AG09319 (cell line): ENCODE results near the gene VIL1.

Experiments used
- DNase-seq: peaks from one replicate; pipeline ENCODE4 v3.0.0-alpha.2; 2010; ENCODE audit warnings: low read depth; ENCODE audit errors: extremely low read depth
- CTCF ChIP-seq: IDR thresholded peaks from 2 replicates; pipeline ENCODE4 v1.5.1; 2011; ENCODE audit warnings: low read depth, mild to moderate bottlenecking, inconsistent platforms, low read length, moderate library complexity

The VIL1 gene

GRCh38 chr2:218395456-218395825, 23.5 kb upstream of the VIL1 start:
- no peak for TF ChIP-seq CTCF
- no peak for DNase-seq

- peak; percentile 97 for DNase-seq
- peak; percentile 62 for TF ChIP-seq CTCF
Observed at GRCh38 chr2:218395826-218396687, 22.9 kb upstream of the VIL1 start.

GRCh38 chr2:218396688-218397462, 22.0 kb upstream of the VIL1 start:
- TF ChIP-seq CTCF, result no peak
- DNase-seq, result no peak

- DNase-seq, result no peak
- no peak for TF ChIP-seq CTCF
Observed at GRCh38 chr2:218397463-218397819, 21.5 kb upstream of the VIL1 start.

DNA sequence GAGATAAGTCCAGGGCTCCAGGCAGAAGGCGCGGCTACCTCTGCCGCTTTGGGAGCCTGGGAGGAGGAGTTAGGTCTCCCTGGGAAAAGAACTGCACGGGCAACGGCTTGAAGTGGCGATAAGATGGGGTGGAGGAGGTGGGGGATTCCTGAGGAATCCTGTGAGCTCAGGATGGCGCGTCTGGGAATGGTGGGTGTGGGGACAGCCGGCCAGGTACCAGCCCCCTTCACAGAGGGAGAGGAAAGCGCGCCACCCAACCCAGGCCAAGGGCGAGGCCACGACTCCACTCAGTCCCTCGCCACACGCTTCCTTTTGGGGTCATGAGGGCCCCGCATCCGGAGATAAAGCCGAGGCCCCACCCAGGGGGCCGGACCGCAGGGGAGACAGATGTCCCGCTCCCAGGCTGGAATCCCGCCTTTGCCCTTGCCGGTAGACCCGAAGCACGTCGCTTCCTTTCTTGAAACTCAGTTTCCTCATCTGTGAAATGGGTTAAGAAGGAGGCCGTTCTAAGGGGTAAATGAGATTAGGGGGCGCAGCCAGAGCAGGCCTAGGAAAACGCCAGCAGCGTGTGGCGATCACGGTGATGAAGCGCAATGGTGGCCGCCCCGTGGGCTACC, 21.0 kb upstream of the VIL1 start:
- no peak for TF ChIP-seq CTCF
- no peak for DNase-seq

DNA sequence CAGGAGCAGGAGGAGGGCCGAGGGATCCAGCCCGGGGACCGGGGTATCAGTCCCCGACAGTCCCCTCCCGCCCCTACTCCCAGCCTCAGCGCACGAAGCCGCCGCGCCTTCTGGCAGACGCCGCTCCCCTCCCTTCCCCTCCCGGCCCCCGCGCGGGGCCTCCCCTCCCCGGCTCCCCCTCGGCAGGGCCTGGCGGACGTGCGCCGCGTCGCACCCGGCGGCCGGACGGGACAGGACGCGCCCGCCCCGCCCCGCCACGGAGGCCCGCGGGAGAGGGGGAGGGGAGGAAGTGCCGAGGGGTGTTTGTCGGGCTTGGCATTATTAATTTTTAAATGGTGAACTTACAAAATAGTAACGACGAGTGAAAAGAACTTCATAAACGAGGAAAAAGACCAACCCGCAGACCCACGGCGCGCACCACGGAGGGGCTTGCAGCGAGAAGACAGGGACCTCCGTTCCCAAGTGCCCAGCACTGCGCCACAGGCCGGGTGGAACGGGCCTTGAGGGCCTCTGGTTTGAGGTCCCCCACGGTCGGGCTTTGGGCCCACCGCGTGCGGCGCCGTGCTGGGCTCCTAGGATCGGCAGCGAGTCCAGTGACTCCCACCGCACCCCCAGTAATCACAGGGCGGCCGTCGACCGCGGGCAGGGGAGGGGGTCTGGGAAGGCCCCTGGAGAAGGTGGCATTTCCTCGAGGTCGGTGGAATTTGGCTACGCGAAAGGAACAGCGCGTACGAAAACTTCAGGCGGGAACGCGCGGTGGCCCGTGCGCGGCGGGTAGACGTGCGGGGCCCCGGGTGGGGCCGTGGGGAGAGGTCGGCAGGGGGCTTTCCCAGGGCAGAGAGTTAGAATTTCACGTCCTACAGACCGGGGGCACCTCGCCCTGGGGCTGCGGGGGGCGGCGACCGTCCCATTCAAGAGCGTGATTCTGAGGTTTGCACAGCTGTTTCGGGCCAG, 20.2 kb upstream of the VIL1 start:
- DNase-seq, result no peak
- TF ChIP-seq CTCF, result no peak
